Type B pancreatic cell (in vitro differentiated cells): ENCODE results near the gene PRKG1. TPM values are rescaled to one million over a fixed set of nuclear protein-coding genes. Genes with fewer than 3 reads are reported as not detected.

ENCODE experiments used
- DNase-seq: peaks from one replicate; pipeline ENCODE4 v3.0.0; 2021; ENCODE audit warnings: mixed read lengths; ENCODE audit not compliant: unreplicated experiment; ENCODE audit errors: extremely low spot score
- H3K27ac Mint-ChIP-seq: 2 replicates; pipeline ENCODE4 v1.8.0; 2021; ENCODE audit warnings: mild to moderate bottlenecking, mixed read lengths
- H3K27me3 Mint-ChIP-seq: 2 replicates; pipeline ENCODE4 v1.8.0; 2021; ENCODE audit warnings: mixed read lengths
- H3K36me3 Mint-ChIP-seq: 2 replicates; pipeline ENCODE4 v1.8.0; 2021; ENCODE audit warnings: mixed read lengths
- H3K4me1 Mint-ChIP-seq: one replicate; pipeline ENCODE4 v1.8.0; 2021; ENCODE audit warnings: mixed read lengths; ENCODE audit not compliant: unreplicated experiment
- H3K4me3 Mint-ChIP-seq: 2 replicates; pipeline ENCODE4 v1.8.0; 2021; ENCODE audit warnings: mild to moderate bottlenecking, mixed read lengths
- H3K9me3 Mint-ChIP-seq: 2 replicates; pipeline ENCODE4 v1.8.0; 2021; ENCODE audit warnings: mixed read lengths
- CTCF ChIP-seq: fragments of 200-600 bp; sonication (generic); conservative IDR thresholded peaks from 2 replicates; pipeline ENCODE4 v1.5.0; 2021; ENCODE audit warnings: antibody characterized with exemption, mild to moderate bottlenecking
- total RNA-seq: library from RNA; stranded (reverse); gene quantifications from 2 replicates; pipeline ENCODE4 v1.2.1, GENCODE V29; 2021; ENCODE audit warnings: low replicate concordance

Gene PRKG1
- total RNA-seq, 1 donor from 2014 or later, result 12.3 TPM

GRCh38 chr10:51080311-51081006, 6.2 kb downstream of the PRKG1 start:
- Mint-ChIP-seq H3K4me3 (no peak overlapping the region), H3K4me1 (peaks cover 14% of the 10 kb centered on the region), H3K27ac (no peak overlapping the region), H3K27me3 (peaks cover 10% of the 10 kb centered on the region), H3K36me3 (peaks cover 4% of the 10 kb centered on the region), H3K9me3 (no peaks in the 10 kb centered on the region)
- no peak for TF ChIP-seq CTCF
- no peak for DNase-seq

GRCh38 chr10:51082857-51083256, 8.6 kb downstream of the PRKG1 start:
- H3K9me3 Mint-ChIP-seq, result no peaks in the 10 kb centered on the region
- no peak overlapping the region for H3K4me3 Mint-ChIP-seq
- no peaks in the 10 kb centered on the region for H3K27me3 Mint-ChIP-seq
- H3K27ac Mint-ChIP-seq, result peak overlapping the region; percentile 12
- no peak for DNase-seq
- no peak for TF ChIP-seq CTCF
- peaks cover 14% of the 10 kb centered on the region for H3K4me1 Mint-ChIP-seq
- peaks cover 4% of the 10 kb centered on the region for H3K36me3 Mint-ChIP-seq

- no peak for DNase-seq
- H3K27me3 Mint-ChIP-seq, result no peaks in the 10 kb centered on the region
- H3K9me3 Mint-ChIP-seq, result no peaks in the 10 kb centered on the region
- no peak for TF ChIP-seq CTCF
- H3K4me3 Mint-ChIP-seq, result no peak overlapping the region
- peaks cover 14% of the 10 kb centered on the region for H3K4me1 Mint-ChIP-seq
- H3K36me3 Mint-ChIP-seq, result peaks cover 4% of the 10 kb centered on the region
- H3K27ac Mint-ChIP-seq, result peak overlapping the region; percentile 12
These were observed 9.1 kb downstream of the PRKG1 start for GRCh38 chr10:51083356-51083853.

GRCh38 chr10:51085204-51085603, 10.9 kb downstream of the PRKG1 start:
- H3K27ac Mint-ChIP-seq, result no peak overlapping the region
- peaks cover 2% of the 10 kb centered on the region for H3K4me1 Mint-ChIP-seq
- no peak for TF ChIP-seq CTCF
- no peaks in the 10 kb centered on the region for H3K9me3 Mint-ChIP-seq
- H3K4me3 Mint-ChIP-seq, result no peak overlapping the region
- DNase-seq, result no peak
- no peaks in the 10 kb centered on the region for H3K27me3 Mint-ChIP-seq
- H3K36me3 Mint-ChIP-seq, result peaks cover 4% of the 10 kb centered on the region

- H3K27ac Mint-ChIP-seq, result no peak overlapping the region
- H3K36me3 Mint-ChIP-seq, result peaks cover 4% of the 10 kb centered on the region
- H3K4me1 Mint-ChIP-seq, result no peaks in the 10 kb centered on the region
- no peak for TF ChIP-seq CTCF
- no peak for DNase-seq
- H3K27me3 Mint-ChIP-seq, result no peaks in the 10 kb centered on the region
- H3K9me3 Mint-ChIP-seq, result no peaks in the 10 kb centered on the region
- H3K4me3 Mint-ChIP-seq, result no peak overlapping the region
These were observed 12.4 kb downstream of the PRKG1 start for GRCh38 chr10:51086710-51087109.
